GM12878 (cell line): ENCODE data around the gene UVRAG. TPM values are rescaled to one million over a fixed set of nuclear protein-coding genes. Genes with fewer than 3 reads are reported as not detected.

Source experiments
- ATAC-seq: fragments of 200-7000 bp; cut with Tn5 transposase; 3 replicates; pipeline ENCODE4 v1.9.1; 2020; ENCODE audit warnings: mild to moderate bottlenecking, moderate library complexity
- BruUV-seq: library from RNA; stranded (reverse); fragments of 400-500 nt; replicated peaks from 2 replicates; lab custom pipeline; 2021; lab: Mats Ljungman, UMichigan
- CTCF ChIA-PET: fragments of 300-600 bp; sonication (Branson Sonifier 250); formaldehyde crosslinking; extraction: SDS; loops from one replicate; lab custom pipeline; 2021; ENCODE audit warnings: inconsistent platforms; lab: Yijun Ruan, JAX
- POLR2A ChIA-PET: fragments of 350-600 bp; formaldehyde crosslinking; extraction: SDS; loops from one replicate; lab custom pipeline; 2021; ENCODE audit warnings: inconsistent platforms; lab: Charles Lee
- RAD21 ChIA-PET: fragments of 300-600 bp; sonication (Branson Sonifier 250); formaldehyde crosslinking; loops from one replicate; lab custom pipeline; 2023; ENCODE audit warnings: antibody characterized with exemption; ENCODE audit not compliant: unreplicated experiment; lab: Charles Lee
- SMC1A ChIA-PET: fragments of 300-600 bp; sonication (Branson Sonifier 250); formaldehyde crosslinking; loops from one replicate; lab custom pipeline; 2023; ENCODE audit not compliant: unreplicated experiment, uncharacterized antibody; lab: Charles Lee
- DNase-seq: peaks from one replicate; pipeline ENCODE4 v3.0.0-alpha.2; 2011; ENCODE audit warnings: low read depth, low spot score
- FAIRE-seq: peaks from 3 replicates; lab custom pipeline; 2011; peaks lifted over from hg19 to GRCh38; lab: Jason Lieb, UNC
- H2AFZ ChIP-seq: 2 replicates; pipeline ENCODE4 v1.6.0; 2011; ENCODE audit warnings: low read depth, low read length, control low read depth; ENCODE audit not compliant: control insufficient read depth
- H3K27ac ChIP-seq: 2 replicates; pipeline ENCODE4 v1.5.1; 2011; ENCODE audit warnings: control low read depth; ENCODE audit not compliant: control insufficient read depth, insufficient read depth
- H3K27me3 ChIP-seq, 2 experiments: replicated peaks in 1 of 2; 2 replicates each; pipeline versions ENCODE4 v1.6.0 to v1.6.1; 2011; ENCODE audit warnings: low read length in 1 of 2; ENCODE audit not compliant: control insufficient read depth in 2 of 2, insufficient read depth in 2 of 2
- H3K36me3 ChIP-seq, 2 experiments: 2 replicates each; pipeline ENCODE4 v1.5.1; 2011; ENCODE audit warnings: low read length in 1 of 2; ENCODE audit not compliant: control insufficient read depth in 2 of 2, insufficient read depth in 2 of 2
- H3K4me1 ChIP-seq: 2 replicates; pipeline ENCODE4 v1.6.1; 2011; ENCODE audit warnings: mild to moderate bottlenecking, low read length, moderate library complexity, mixed read lengths; ENCODE audit not compliant: control insufficient read depth, insufficient read depth
- H3K4me2 ChIP-seq: 2 replicates; pipeline ENCODE4 v1.6.0; 2011; ENCODE audit warnings: control low read depth; ENCODE audit not compliant: control insufficient read depth, insufficient read depth
- H3K4me3 ChIP-seq: fragments of 200-600 bp; sonication (generic); 2 replicates; pipeline ENCODE4 v1.5.1; 2016
- H3K79me2 ChIP-seq: 2 replicates; pipeline ENCODE4 v1.6.0; 2011; ENCODE audit warnings: low read length; ENCODE audit not compliant: control insufficient read depth, insufficient read depth
- H3K9ac ChIP-seq: 2 replicates; pipeline ENCODE4 v1.8.0; 2011; ENCODE audit warnings: low read length, control low read depth, mixed read lengths; ENCODE audit not compliant: control insufficient read depth, insufficient read depth
- H3K9me3 ChIP-seq: replicated peaks from 3 replicates; pipeline ENCODE4 v1.5.1; 2011; ENCODE audit warnings: mild to moderate bottlenecking, low read length; ENCODE audit not compliant: control insufficient read depth, insufficient read depth
- H4K20me1 ChIP-seq: 2 replicates; pipeline ENCODE4 v1.6.0; 2011; ENCODE audit not compliant: control insufficient read depth, insufficient read depth
- ETV6 ChIP-seq, 2 experiments: fragments of 450-650 bp in 1 of 2; IDR thresholded peaks in 1 of 2; conservative IDR thresholded peaks in 1 of 2; 2 replicates each; pipeline ENCODE4 v1.6.1; 2014; ENCODE audit warnings: antibody characterized with exemption in 1 of 2, borderline replicate concordance in 1 of 2, low read depth in 1 of 2, mild to moderate bottlenecking in 1 of 2, moderate library complexity in 1 of 2
- IKZF2 ChIP-seq, 2 experiments: fragments of 450-650 bp; IDR thresholded peaks; 2 replicates each; pipeline ENCODE4 v1.6.1; 2017; ENCODE audit warnings: mild to moderate bottlenecking in 2 of 2, moderate library complexity in 2 of 2
- RELB ChIP-seq: fragments of 450-650 bp; IDR thresholded peaks from 2 replicates; pipeline ENCODE4 v1.6.1; 2017; ENCODE audit warnings: low read depth, mild to moderate bottlenecking, moderate library complexity
- WGBS: methylation state at CpG from one replicate; pipeline ENCODE4 v1.1.6; 2016; ENCODE audit warnings: low lambda C conversion rate; ENCODE audit not compliant: insufficient replicate concordance, insufficient coverage; ENCODE audit errors: missing lambda C conversion rate; 5-methylcytosine and 5-hydroxymethylcytosine counted together
- in situ Hi-C: fragments of 300-500 bp; cut with MboI; formaldehyde crosslinking; loops from 9 replicates; pipeline ENCODE4 v1.14.3; 2018; ENCODE audit warnings: mixed read lengths
- intact Hi-C: fragments of 100-400 bp; cut with micrococcal nuclease; formaldehyde crosslinking; loops from one replicate; pipeline ENCODE4 v1.14.2; 2022; ENCODE audit not compliant: unreplicated experiment
- polyA plus RNA-seq, 11 experiments: library from polyadenylated mRNA; depleted of rRNA in 4 of 11; unstranded in 6 of 11; stranded (reverse) in 5 of 11; fragments of >200 nt; fragmentation: Nextera tagmentation in 4 of 11; fragmentation: Illumina TruSeq in 1 of 11; extraction: Ambion mirVana in 4 of 11; extraction: Trizol in 1 of 11; gene quantifications; 1 replicate in 1 of 11; 2 replicates in 10 of 11; pipeline versions ENCODE4 v1.2.1 to v1.2.3, GENCODE V29; 2011 to 2016; ENCODE audit warnings: inconsistent platforms in 2 of 11, missing spikeins in 2 of 11, low read depth in 1 of 11
- total RNA-seq, 4 experiments: library from RNA; depleted of rRNA in 3 of 4; stranded (reverse); fragments of >200 nt in 3 of 4; fragmentation: Illumina TruSeq in 1 of 4; extraction: Trizol in 1 of 4; gene quantifications; 2 replicates each; pipeline versions ENCODE4 v1.2.1 to v1.2.3, GENCODE V29; 2013 to 2021
- TF ChIP-seq, protein P1 (sequence below): IDR thresholded peaks from 2 replicates; pipeline ENCODE4 v1.6.1; 2012; ENCODE audit warnings: improper control_type of control experiment, low read depth, low read length; ENCODE audit not compliant: insufficient replicate concordance

Gene UVRAG
- total and polyA plus RNA-seq, 10 of the 15 experiments (the other 5 are each of a cell fraction or from before 2014, with no cell fraction given) = 7.0 to 43.4 (median 37.0) TPM

- TF ChIP-seq, protein P1, sequence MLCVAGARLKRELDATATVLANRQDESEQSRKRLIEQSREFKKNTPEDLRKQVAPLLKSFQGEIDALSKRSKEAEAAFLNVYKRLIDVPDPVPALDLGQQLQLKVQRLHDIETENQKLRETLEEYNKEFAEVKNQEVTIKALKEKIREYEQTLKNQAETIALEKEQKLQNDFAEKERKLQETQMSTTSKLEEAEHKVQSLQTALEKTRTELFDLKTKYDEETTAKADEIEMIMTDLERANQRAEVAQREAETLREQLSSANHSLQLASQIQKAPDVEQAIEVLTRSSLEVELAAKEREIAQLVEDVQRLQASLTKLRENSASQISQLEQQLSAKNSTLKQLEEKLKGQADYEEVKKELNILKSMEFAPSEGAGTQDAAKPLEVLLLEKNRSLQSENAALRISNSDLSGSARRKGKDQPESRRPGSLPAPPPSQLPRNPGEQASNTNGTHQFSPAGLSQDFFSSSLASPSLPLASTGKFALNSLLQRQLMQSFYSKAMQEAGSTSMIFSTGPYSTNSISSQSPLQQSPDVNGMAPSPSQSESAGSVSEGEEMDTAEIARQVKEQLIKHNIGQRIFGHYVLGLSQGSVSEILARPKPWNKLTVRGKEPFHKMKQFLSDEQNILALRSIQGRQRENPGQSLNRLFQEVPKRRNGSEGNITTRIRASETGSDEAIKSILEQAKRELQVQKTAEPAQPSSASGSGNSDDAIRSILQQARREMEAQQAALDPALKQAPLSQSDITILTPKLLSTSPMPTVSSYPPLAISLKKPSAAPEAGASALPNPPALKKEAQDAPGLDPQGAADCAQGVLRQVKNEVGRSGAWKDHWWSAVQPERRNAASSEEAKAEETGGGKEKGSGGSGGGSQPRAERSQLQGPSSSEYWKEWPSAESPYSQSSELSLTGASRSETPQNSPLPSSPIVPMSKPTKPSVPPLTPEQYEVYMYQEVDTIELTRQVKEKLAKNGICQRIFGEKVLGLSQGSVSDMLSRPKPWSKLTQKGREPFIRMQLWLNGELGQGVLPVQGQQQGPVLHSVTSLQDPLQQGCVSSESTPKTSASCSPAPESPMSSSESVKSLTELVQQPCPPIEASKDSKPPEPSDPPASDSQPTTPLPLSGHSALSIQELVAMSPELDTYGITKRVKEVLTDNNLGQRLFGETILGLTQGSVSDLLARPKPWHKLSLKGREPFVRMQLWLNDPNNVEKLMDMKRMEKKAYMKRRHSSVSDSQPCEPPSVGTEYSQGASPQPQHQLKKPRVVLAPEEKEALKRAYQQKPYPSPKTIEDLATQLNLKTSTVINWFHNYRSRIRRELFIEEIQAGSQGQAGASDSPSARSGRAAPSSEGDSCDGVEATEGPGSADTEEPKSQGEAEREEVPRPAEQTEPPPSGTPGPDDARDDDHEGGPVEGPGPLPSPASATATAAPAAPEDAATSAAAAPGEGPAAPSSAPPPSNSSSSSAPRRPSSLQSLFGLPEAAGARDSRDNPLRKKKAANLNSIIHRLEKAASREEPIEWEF = no peak
- TF ChIP-seq IKZF2 (IDR thresholded peaks at IDR 0.05) = no peak
Observed at GRCh38 chr11:75850787-75851186, 35.8 kb downstream of the UVRAG start (continued).

- H4K20me1 ChIP-seq = no peaks in the 10 kb centered on the region
- H3K4me3 ChIP-seq = no peak overlapping the region
- no peak overlapping the region for H3K4me2 ChIP-seq
- ChIA-PET RAD21 (interaction anchor here (1.7 kb wide), 1 partner anchor 27 kb away, joined by 8 read pairs; no protein-coding TSS in a partner anchor), POLR2A (interaction anchor here (0.8 to 1.3 kb wide), 6 partner anchors 11 to 38 kb away, joined by 3 to 7 read pairs (median 4); no protein-coding TSS in a partner anchor), CTCF (interaction anchor here (0.6 to 3.1 kb wide), 4 partner anchors 14 to 48 kb away, joined by 3 to 20 read pairs (median 4); no protein-coding TSS in a partner anchor), SMC1A (interaction anchor here (0.6 to 3.0 kb wide), 9 partner anchors 11 to 227 kb away, joined by 3 to 12 read pairs (median 4); no protein-coding TSS in a partner anchor)
- H3K27me3 ChIP-seq = no peaks in the 10 kb centered on the region
- peaks cover 2 to 9% of the 10 kb centered on the region in 2 experiments for H3K36me3 ChIP-seq
- no peaks in the 10 kb centered on the region; the same call in 1 of the 3 replicates for H3K9me3 ChIP-seq
- BruUV-seq = no TSS peak
- no peak overlapping the region for H3K27ac ChIP-seq
- H3K4me1 ChIP-seq = peaks cover 7% of the 10 kb centered on the region
- in situ Hi-C loops (no loop called here), intact Hi-C loops (no loop called here)
- peaks cover 69% of the 10 kb centered on the region for H3K79me2 ChIP-seq
- no peak overlapping the region for H3K9ac ChIP-seq
- no peak overlapping the region for H2AFZ ChIP-seq
- TF ChIP-seq ETV6 (conservative IDR thresholded peaks at IDR 0.05 in 1 of 2, IDR thresholded peaks at IDR 0.05 in 1 of 2; ENCODE audit: borderline replicate concordance in 1 of 2, low read depth in 1 of 2) (no peak), RELB (no peak)
- ATAC-seq = no peak
- FAIRE-seq = no peak
- 95% methylated on average over 1 of the region's 1 CpG for WGBS
- no peak for DNase-seq
Observed at GRCh38 chr11:75851203-75851602, 36.2 kb downstream of the UVRAG start.
